Ascending aorta (tissue), 2 donors: ENCODE data around the gene NME4. TPM values are rescaled to one million over a fixed set of nuclear protein-coding genes. Genes with fewer than 3 reads are reported as not detected.

Experiments used
- DNase-seq, 2 donors: peaks; one replicate each; pipeline ENCODE4 v3.0.0-alpha.2; 2019; ENCODE audit warnings: low spot score in 2 of 2
- H3K27ac ChIP-seq, 2 donors: fragments of 200-600 bp; sonication (generic); one replicate each; pipeline ENCODE4 v1.5.1; 2016 to 2017; ENCODE audit warnings: mild to moderate bottlenecking in 1 of 2
- H3K27me3 ChIP-seq: fragments of 200-600 bp; sonication (generic); one replicate; pipeline ENCODE4 v1.5.1; 2017
- H3K36me3 ChIP-seq, 2 donors: fragments of 200-600 bp; sonication (generic); one replicate each; pipeline ENCODE4 v1.5.1; 2016
- H3K4me1 ChIP-seq, 2 donors: fragments of 200-600 bp; sonication (generic); one replicate each; pipeline ENCODE4 v1.5.1; 2016 to 2017; ENCODE audit warnings: mild to moderate bottlenecking in 1 of 2
- H3K4me3 ChIP-seq, 2 donors: fragments of 200-600 bp; sonication (generic); one replicate each; pipeline ENCODE4 v1.5.1; 2016 to 2017; ENCODE audit warnings: mild to moderate bottlenecking in 1 of 2
- H3K9me3 ChIP-seq, 2 donors: fragments of 200-600 bp; sonication (generic); one replicate each; pipeline ENCODE4 v1.5.1; 2016
- CTCF ChIP-seq, 3 experiments: fragments of 200-600 bp in 2 of 3; fragments of 450-650 bp in 1 of 3; sonication (generic) in 2 of 3; IDR thresholded peaks; one replicate each; pipeline ENCODE4 v1.5.1; 2016 to 2019; ENCODE audit warnings: antibody characterized with exemption in 3 of 3, mild to moderate bottlenecking in 1 of 3, moderate library complexity in 1 of 3
- intact Hi-C: fragments of 100-400 bp; cut with DNase I; formaldehyde crosslinking; loops from one replicate; pipeline ENCODE4 v1.15.1; 2023
- total RNA-seq: library from RNA; depleted of rRNA; stranded (reverse); fragments of >200 nt; gene quantifications from one replicate; pipeline ENCODE4 v1.1.0, GENCODE V29; 2016

The NME4 gene
- total RNA-seq, 1 donor from 2014 or later, result 66.0 TPM

- Histone ChIP-seq H3K36me3 (no peaks in the 10 kb centered on the region), H3K27me3 (no peaks in the 10 kb centered on the region), H3K4me3 (no peak overlapping the region), H3K4me1 (no peaks in the 10 kb centered on the region), H3K9me3 (no peaks in the 10 kb centered on the region), H3K27ac (no peak overlapping the region)
- no peak for TF ChIP-seq CTCF (IDR thresholded peaks at IDR 0.05)
- intact Hi-C loops, result no loop called here
- no peak for DNase-seq
These were observed 37.8 kb upstream of the NME4 start for GRCh38 chr16:359067-359763.

- DNase-seq, result no peak
- TF ChIP-seq CTCF (IDR thresholded peaks at IDR 0.05), result no peak
- Histone ChIP-seq H3K36me3 (no peaks in the 10 kb centered on the region), H3K4me1 (no peaks in the 10 kb centered on the region), H3K27ac (no peak overlapping the region), H3K9me3 (no peaks in the 10 kb centered on the region), H3K27me3 (no peaks in the 10 kb centered on the region), H3K4me3 (no peak overlapping the region)
- intact Hi-C loops, result no loop called here
These were observed 36.9 kb upstream of the NME4 start for GRCh38 chr16:359871-360697.

GRCh38 chr16:360698-361336, 36.2 kb upstream of the NME4 start:
- Histone ChIP-seq H3K4me1 (no peaks in the 10 kb centered on the region), H3K27me3 (no peaks in the 10 kb centered on the region), H3K27ac (no peak overlapping the region), H3K36me3 (no peaks in the 10 kb centered on the region), H3K9me3 (no peaks in the 10 kb centered on the region), H3K4me3 (no peak overlapping the region)
- no peak for TF ChIP-seq CTCF (IDR thresholded peaks at IDR 0.05)
- DNase-seq, result no peak
- intact Hi-C loops, result no loop called here

- intact Hi-C loops, result no loop called here
These were observed 35.6 kb upstream of the NME4 start for GRCh38 chr16:361341-361871.

More at GRCh38 chr16:361341-361871, 35.6 kb upstream of the NME4 start:
- DNase-seq, result no peak
- no peak for TF ChIP-seq CTCF (IDR thresholded peaks at IDR 0.05)
- Histone ChIP-seq H3K9me3 (no peaks in the 10 kb centered on the region), H3K4me3 (no peak overlapping the region), H3K36me3 (peaks cover 2 to 4% of the 10 kb centered on the region in 2 donors), H3K27me3 (no peaks in the 10 kb centered on the region), H3K4me1 (no peaks in the 10 kb centered on the region), H3K27ac (no peak overlapping the region)
